HepG2 (cell line): ENCODE measurements around the gene AMZ1. TPM values are rescaled to one million over a fixed set of nuclear protein-coding genes. Genes with fewer than 3 reads are reported as not detected.

ENCODE experiments used
- polyA plus RNA-seq, 8 experiments: library from polyadenylated mRNA; depleted of rRNA in 3 of 8; stranded (reverse) in 7 of 8; unstranded in 1 of 8; fragments of >200 nt; fragmentation: Illumina TruSeq in 4 of 8; extraction: Trizol in 4 of 8; gene quantifications; 2 replicates each; pipeline versions ENCODE4 v1.2.1 to v1.2.3, GENCODE V29; 2011 to 2016; ENCODE audit warnings: low read depth in 4 of 8, missing spikeins in 1 of 8, mixed read lengths in 1 of 8; ENCODE audit not compliant: insufficient read depth in 1 of 8
- total RNA-seq, 5 experiments: library from RNA; depleted of rRNA; stranded (reverse); fragments of >200 nt; fragmentation: Illumina TruSeq; extraction: Trizol; gene quantifications; 2 replicates each; pipeline ENCODE4 v1.2.3, GENCODE V29; 2016; ENCODE audit warnings: low read depth in 1 of 5

The AMZ1 gene
- total and polyA plus RNA-seq, 2 of the 13 experiments (the other 11 are each of a cell fraction or from before 2014, with no cell fraction given) = 0.03 TPM; not detected in 1

Other genes starting within 250 kb of the AMZ1 start
- not detected in 2 replicates for gene GRIFIN, start 211.8 kb upstream of the AMZ1 start, total RNA-seq (2016; rRNA removed; fragmentation: Illumina TruSeq; extraction: Trizol)
- not detected in 2 replicates for gene GRIFIN, start 211.8 kb upstream of the AMZ1 start, polyA plus RNA-seq (2011; rRNA removed)
- 0.44 TPM in 1 of 2 replicates, not detected in the other for gene LFNG, start 168.4 kb upstream of the AMZ1 start, total RNA-seq (2016; rRNA removed; fragmentation: Illumina TruSeq; extraction: Trizol)
- 1.5 and 1.6 TPM in 2 replicates for gene LFNG, start 168.4 kb upstream of the AMZ1 start, polyA plus RNA-seq (2011; rRNA removed)
- 16.7 and 20.3 TPM in 2 replicates for gene BRAT1, start 132.7 kb upstream of the AMZ1 start, total RNA-seq (2016; rRNA removed; fragmentation: Illumina TruSeq; extraction: Trizol)
- 10.2 and 14.6 TPM in 2 replicates for gene BRAT1, start 132.7 kb upstream of the AMZ1 start, polyA plus RNA-seq (2011; rRNA removed)
- gene IQCE, start 129.2 kb upstream of the AMZ1 start, total RNA-seq (2016; rRNA removed; fragmentation: Illumina TruSeq; extraction: Trizol) = 2.5 and 3.0 TPM in 2 replicates
- 1.5 and 1.7 TPM in 2 replicates for gene IQCE, start 129.2 kb upstream of the AMZ1 start, polyA plus RNA-seq (2011; rRNA removed)
- 21.5 and 26.3 TPM in 2 replicates for gene TTYH3, start 56.2 kb upstream of the AMZ1 start, total RNA-seq (2016; rRNA removed; fragmentation: Illumina TruSeq; extraction: Trizol)
- gene TTYH3, start 56.2 kb upstream of the AMZ1 start, polyA plus RNA-seq (2011; rRNA removed) = 50.0 and 80.3 TPM in 2 replicates
- gene GNA12, start 156.1 kb downstream of the AMZ1 start, total RNA-seq (2016; rRNA removed; fragmentation: Illumina TruSeq; extraction: Trizol) = 16.2 and 23.3 TPM in 2 replicates
- 50.9 and 68.0 TPM in 2 replicates for gene GNA12, start 156.1 kb downstream of the AMZ1 start, polyA plus RNA-seq (2011; rRNA removed)